ENCODE results near the gene ZFP28. TPM values are rescaled to one million over a fixed set of nuclear protein-coding genes. Genes with fewer than 3 reads are reported as not detected.

Gene ZFP28
- polyA plus RNA-seq, 1 donor (not counting 4 experiments of a cell fraction or from before 2014, with no cell fraction given), result 6.9 TPM

- no peaks in the 10 kb centered on the region for H3K4me1 ChIP-seq (ENCODE audit: control insufficient read depth, extremely low read depth, insufficient read depth, low read length)
- peaks cover 0 to 2% of the 10 kb centered on the region in 2 experiments for H3K36me3 ChIP-seq (ENCODE audit: control insufficient read depth in 2 of 2, extremely low read depth in 1 of 2, insufficient read depth in 2 of 2, low read length in 2 of 2)
- no peak overlapping the region for H3K27ac ChIP-seq (ENCODE audit: control insufficient read depth, insufficient read depth, low read length)
- TF ChIP-seq CTCF (optimal IDR thresholded peaks at IDR 0.05 in 1 of 3, IDR thresholded peaks at IDR 0.05 in 1 of 3, conservative IDR thresholded peaks at IDR 0.05 in 1 of 3; ENCODE audit: extremely low read depth in 1 of 3, insufficient read depth in 2 of 3, low read length in 3 of 3), result no peak
- TF ChIP-seq EZH2 (IDR thresholded peaks at IDR 0.05; ENCODE audit: low read length), result no peak
- H2AFZ ChIP-seq (ENCODE audit: control insufficient read depth, low read length), result no peak overlapping the region
- DNase-seq (ENCODE audit: low read depth, low spot score), result no peak
- no peak overlapping the region for H3K4me2 ChIP-seq (ENCODE audit: control insufficient read depth, extremely low read depth, insufficient read depth, low read depth, low read length)
- peaks cover 55% of the 10 kb centered on the region for H3K9me3 ChIP-seq (ENCODE audit: control insufficient read depth, low read depth, low read length)
- no peaks in the 10 kb centered on the region for H4K20me1 ChIP-seq (ENCODE audit: control insufficient read depth, extremely low read depth, insufficient read depth, low read length)
- dilution Hi-C loops (cut with MboI; ENCODE audit: extremely low pct_ligation_motif_present, low sequenced_read_pairs), result no loop called here
- H3K4me3 ChIP-seq (ENCODE audit: control insufficient read depth in 2 of 3, extremely low read depth in 1 of 3, insufficient read depth in 2 of 3, low read depth in 1 of 3, low read length in 3 of 3), result no peak overlapping the region
- H3K9ac ChIP-seq (ENCODE audit: control insufficient read depth, extremely low read depth, insufficient read depth, low read length), result no peak overlapping the region
- H3K79me2 ChIP-seq (ENCODE audit: control insufficient read depth, insufficient read depth, low read length), result no peaks in the 10 kb centered on the region
- H3K27me3 ChIP-seq (ENCODE audit: control insufficient read depth, extremely low read depth, insufficient read depth, low read length), result no peaks in the 10 kb centered on the region
- FAIRE-seq, result no peak
- H3K9me1 ChIP-seq (ENCODE audit: control insufficient read depth, extremely low read depth, insufficient read depth, low read length), result no peaks in the 10 kb centered on the region
These were observed 39.2 kb downstream of the ZFP28 start for GRCh38 chr19:56577719-56578602.

GRCh38 chr19:56594446-56594782 is 55.7 kb downstream of the ZFP28 start:
- no peak for DNase-seq (ENCODE audit: low read depth, low spot score)
- dilution Hi-C loops (cut with MboI; ENCODE audit: extremely low pct_ligation_motif_present, low sequenced_read_pairs), result no loop called here
- Histone ChIP-seq H3K9me3 (ENCODE audit: control insufficient read depth, low read depth, low read length) (peaks cover 3% of the 10 kb centered on the region), H3K27ac (ENCODE audit: control insufficient read depth, insufficient read depth, low read length) (no peak overlapping the region), H3K4me1 (ENCODE audit: control insufficient read depth, extremely low read depth, insufficient read depth, low read length) (peaks cover 4% of the 10 kb centered on the region), H3K79me2 (ENCODE audit: control insufficient read depth, insufficient read depth, low read length) (peaks cover 31% of the 10 kb centered on the region), H3K27me3 (ENCODE audit: control insufficient read depth, extremely low read depth, insufficient read depth, low read length) (no peaks in the 10 kb centered on the region), H3K9ac (ENCODE audit: control insufficient read depth, extremely low read depth, insufficient read depth, low read length) (no peak overlapping the region), H3K4me3 (ENCODE audit: control insufficient read depth in 2 of 3, extremely low read depth in 1 of 3, insufficient read depth in 2 of 3, low read depth in 1 of 3, low read length in 3 of 3) (no peak overlapping the region), H4K20me1 (ENCODE audit: control insufficient read depth, extremely low read depth, insufficient read depth, low read length) (no peaks in the 10 kb centered on the region), H3K9me1 (ENCODE audit: control insufficient read depth, extremely low read depth, insufficient read depth, low read length) (no peaks in the 10 kb centered on the region), H3K36me3 (ENCODE audit: control insufficient read depth in 2 of 2, extremely low read depth in 1 of 2, insufficient read depth in 2 of 2, low read length in 2 of 2) (peaks cover 0 to 1% of the 10 kb centered on the region in 2 experiments), H2AFZ (ENCODE audit: control insufficient read depth, low read length) (peak overlapping the region; percentile 96), H3K4me2 (ENCODE audit: control insufficient read depth, extremely low read depth, insufficient read depth, low read depth, low read length) (peak overlapping the region; percentile 61)
- no peak for FAIRE-seq
- TF ChIP-seq EZH2 (IDR thresholded peaks at IDR 0.05; ENCODE audit: low read length), result no peak
- TF ChIP-seq CTCF (optimal IDR thresholded peaks at IDR 0.05 in 1 of 3, IDR thresholded peaks at IDR 0.05 in 1 of 3, conservative IDR thresholded peaks at IDR 0.05 in 1 of 3; ENCODE audit: extremely low read depth in 1 of 3, insufficient read depth in 2 of 3, low read length in 3 of 3), result no peak

Data from keratinocyte (primary cell).